ENCODE data around the gene BRD2. TPM values are rescaled to one million over a fixed set of nuclear protein-coding genes. Genes with fewer than 3 reads are reported as not detected.
A peak's percentile ranks its signal among the peaks of the same experiment; 100 is the strongest.

Gene BRD2
- total and polyA plus RNA-seq, 2 donors (not counting 1 experiment from before 2014, with no cell fraction given), result 474 to 620 TPM

- H3K79me2 ChIP-seq (ENCODE audit: control insufficient read depth, insufficient read depth, low read length), result peaks cover 89% of the 10 kb centered on the region
- intact Hi-C loops (cut with micrococcal nuclease), result no loop called here
- H4K20me1 ChIP-seq (ENCODE audit: control insufficient read depth, insufficient read depth, low read length, poor library complexity, severe bottlenecking), result no peaks in the 10 kb centered on the region
- H3K9me3 Mint-ChIP-seq (ENCODE audit: insufficient read depth), result no peaks in the 10 kb centered on the region
- H3K4me3 Mint-ChIP-seq, result peak overlapping the region; percentile 16
- ChIA-PET POLR2A (interaction anchor here (0.6 to 10.7 kb wide), 9 partner anchors 10 to 84 kb away, joined by 3 to 349 read pairs (median 10); partner anchors contain the start of genes BRD2 and HLA-DMB), CTCF (interaction anchor here (0.7 to 13.5 kb wide), 12 partner anchors 17 to 294 kb away, joined by 3 to 822 read pairs (median 18); partner anchors contain the start of genes BRD2, HLA-DMB, PSMB9 and TAP1)
- peak overlapping the region; percentile 51 for H3K27ac Mint-ChIP-seq
- peak overlapping the region in 1 of 5 experiments; percentile 17 for H3K4me3 ChIP-seq (ENCODE audit: control extremely low read depth in 1 of 5, extremely low read depth in 1 of 5, insufficient read depth in 1 of 5, low read depth in 2 of 5, low read length in 4 of 5)
- DNase-seq (peak; percentile 44), ATAC-seq (ENCODE audit: low read depth) (no peak)
- 54% methylated on average over 3 of the region's 3 CpGs for WGBS (ENCODE audit: insufficient coverage)
- TF ChIP-seq EZH2 (IDR thresholded peaks at IDR 0.05; ENCODE audit: borderline replicate concordance, insufficient read depth, low read depth, low read length, poor library complexity, severe bottlenecking) (no peak), CTCF (IDR thresholded peaks at IDR 0.05) (peak; percentile 46)
- H3K27ac ChIP-seq (ENCODE audit: low read length in 2 of 2), result peak overlapping the region in 1 of 2 donors; percentile 53
- H3K4me2 ChIP-seq (replicated peaks; ENCODE audit: low read depth, low read length, poor library complexity, severe bottlenecking), result peak overlapping the region; percentile 81
- H3K9ac ChIP-seq (ENCODE audit: low read length), result no peak overlapping the region
- H3K36me3 ChIP-seq (replicated peaks in 1 of 2; ENCODE audit: control extremely low read depth in 1 of 2, control insufficient read depth in 1 of 2, extremely low read depth in 1 of 2, insufficient read depth in 2 of 2, low read length in 1 of 2), result peaks cover 0 to 8% of the 10 kb centered on the region in 2 experiments
- no peaks in the 10 kb centered on the region for H3K27me3 ChIP-seq (replicated peaks in 1 of 4; ENCODE audit: control extremely low read depth in 1 of 4, control insufficient read depth in 3 of 4, insufficient read depth in 4 of 4, low read length in 3 of 4)
- no peak overlapping the region for H2AFZ ChIP-seq (ENCODE audit: insufficient read depth, low read depth, low read length, poor library complexity, severe bottlenecking)
- H3K27me3 Mint-ChIP-seq, result no peaks in the 10 kb centered on the region
- H3K4me1 Mint-ChIP-seq, result peaks cover 64% of the 10 kb centered on the region
- H3K4me1 ChIP-seq (ENCODE audit: control insufficient read depth in 2 of 2, insufficient read depth in 2 of 2, low read length in 2 of 2), result peaks cover 48 to 63% of the 10 kb centered on the region in 2 donors
- no peaks in the 10 kb centered on the region for H3K9me3 ChIP-seq (ENCODE audit: control extremely low read depth in 1 of 3, control insufficient read depth in 2 of 3, insufficient read depth in 1 of 3, low read length in 2 of 3)
These were observed 13.2 kb upstream of the BRD2 start for GRCh38 chr6:32954986-32955802.

Data from B cell (primary cell).